ENCODE results near the gene FAT3.

DNA sequence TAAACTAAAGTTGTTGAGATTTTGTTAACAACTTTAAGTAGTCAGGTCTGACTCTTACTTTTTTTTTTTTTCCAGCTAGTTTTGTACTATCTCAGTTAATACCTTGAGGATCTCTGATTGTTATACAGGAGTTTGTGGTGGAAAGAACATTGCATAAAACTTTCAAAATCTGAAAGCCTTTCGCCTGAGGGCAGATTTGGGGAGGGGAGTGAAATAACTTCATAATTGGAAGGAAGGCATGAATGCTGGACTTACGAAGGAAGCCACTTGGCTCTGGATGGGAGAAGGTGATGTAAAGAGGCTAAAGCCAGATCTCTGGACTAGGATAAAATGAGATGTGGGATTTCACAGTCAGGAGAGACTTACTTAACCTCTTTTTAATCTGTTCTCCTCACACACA is 18.2 kb upstream of the FAT3 start:
- no peak for TF ChIP-seq EZH2phosphoT487 (IDR thresholded peaks at IDR 0.05; ENCODE audit: borderline replicate concordance, low read length)
- no peak for TF ChIP-seq EZH2 (IDR thresholded peaks at IDR 0.05; ENCODE audit: low read length, unreplicated experiment)
